ENCODE measurements around the gene HTR2A. TPM values are rescaled to one million over a fixed set of nuclear protein-coding genes. Genes with fewer than 3 reads are reported as not detected.

The HTR2A gene
- total and polyA plus RNA-seq, 4 donors: 7.1 to 23.5 (median 18.5) TPM

- Histone ChIP-seq H3K27me3 (ENCODE audit: control insufficient read depth, insufficient read depth, low read length) (no peaks in the 10 kb centered on the region), H3K36me3 (ENCODE audit: control insufficient read depth, insufficient read depth, low read length) (no peaks in the 10 kb centered on the region), H3K9me3 (ENCODE audit: control insufficient read depth, insufficient read depth, low read length) (no peaks in the 10 kb centered on the region), H3K4me1 (ENCODE audit: control insufficient read depth, insufficient read depth, low read length) (no peaks in the 10 kb centered on the region), H3K4me3 (ENCODE audit: low read depth, low read length) (no peak overlapping the region), H3K27ac (ENCODE audit: low read depth, low read length) (no peak overlapping the region)
- DNase-seq (ENCODE audit: low read depth in 4 of 6, low spot score in 6 of 6): no peak
- WGBS (ENCODE audit: insufficient coverage): 80% methylated on average over 1 of the region's 3 CpGs
Observed at GRCh38 chr13:46884531-46884930, 12.3 kb downstream of the HTR2A start.

GRCh38 chr13:46881621-46882020, 15.2 kb downstream of the HTR2A start:
- WGBS (ENCODE audit: insufficient coverage): 92% methylated on average over 1 of the region's 2 CpGs
- H3K4me1 ChIP-seq (ENCODE audit: control insufficient read depth, insufficient read depth, low read length): no peaks in the 10 kb centered on the region
- H3K27me3 ChIP-seq (ENCODE audit: control insufficient read depth, insufficient read depth, low read length): no peaks in the 10 kb centered on the region
- H3K4me3 ChIP-seq (ENCODE audit: low read depth, low read length): no peak overlapping the region
- H3K36me3 ChIP-seq (ENCODE audit: control insufficient read depth, insufficient read depth, low read length): no peaks in the 10 kb centered on the region
- no peaks in the 10 kb centered on the region for H3K9me3 ChIP-seq (ENCODE audit: control insufficient read depth, insufficient read depth, low read length)
- peak in 1 of 6 donors; percentile 55 for DNase-seq (ENCODE audit: low read depth in 4 of 6, low spot score in 6 of 6)
- no peak overlapping the region for H3K27ac ChIP-seq (ENCODE audit: low read depth, low read length)

GRCh38 chr13:46874006-46874405, 22.8 kb downstream of the HTR2A start:
- 56% methylated on average over 3 of the region's 5 CpGs for WGBS (ENCODE audit: insufficient coverage)
- peak in 2 of 6 donors; percentile 73 to 89 for DNase-seq (ENCODE audit: low read depth in 4 of 6, low spot score in 6 of 6)
- Histone ChIP-seq H3K27ac (ENCODE audit: low read depth, low read length) (no peak overlapping the region), H3K4me1 (ENCODE audit: control insufficient read depth, insufficient read depth, low read length) (no peaks in the 10 kb centered on the region), H3K4me3 (ENCODE audit: low read depth, low read length) (no peak overlapping the region), H3K36me3 (ENCODE audit: control insufficient read depth, insufficient read depth, low read length) (no peaks in the 10 kb centered on the region), H3K27me3 (ENCODE audit: control insufficient read depth, insufficient read depth, low read length) (no peaks in the 10 kb centered on the region), H3K9me3 (ENCODE audit: control insufficient read depth, insufficient read depth, low read length) (no peaks in the 10 kb centered on the region)

- Histone ChIP-seq H3K36me3 (ENCODE audit: control insufficient read depth, insufficient read depth, low read length) (no peaks in the 10 kb centered on the region), H3K9me3 (ENCODE audit: control insufficient read depth, insufficient read depth, low read length) (no peaks in the 10 kb centered on the region), H3K27ac (ENCODE audit: low read depth, low read length) (no peak overlapping the region), H3K4me1 (ENCODE audit: control insufficient read depth, insufficient read depth, low read length) (no peaks in the 10 kb centered on the region), H3K27me3 (ENCODE audit: control insufficient read depth, insufficient read depth, low read length) (no peaks in the 10 kb centered on the region), H3K4me3 (ENCODE audit: low read depth, low read length) (no peak overlapping the region)
- WGBS (ENCODE audit: insufficient coverage): no CpG with 5 or more reads among the region's 2 CpGs
- no peak for DNase-seq (ENCODE audit: low read depth in 4 of 6, low spot score in 6 of 6)
Observed at GRCh38 chr13:46871557-46871956, 25.3 kb downstream of the HTR2A start.

- no peaks in the 10 kb centered on the region for H3K4me1 ChIP-seq (ENCODE audit: control insufficient read depth, insufficient read depth, low read length)
- DNase-seq (ENCODE audit: low read depth in 4 of 6, low spot score in 6 of 6): no peak
- no peaks in the 10 kb centered on the region for H3K36me3 ChIP-seq (ENCODE audit: control insufficient read depth, insufficient read depth, low read length)
- H3K9me3 ChIP-seq (ENCODE audit: control insufficient read depth, insufficient read depth, low read length): no peaks in the 10 kb centered on the region
- H3K27me3 ChIP-seq (ENCODE audit: control insufficient read depth, insufficient read depth, low read length): no peaks in the 10 kb centered on the region
- no peak overlapping the region for H3K27ac ChIP-seq (ENCODE audit: low read depth, low read length)
- WGBS (ENCODE audit: insufficient coverage): no CpG with 5 or more reads among the region's 2 CpGs
- H3K4me3 ChIP-seq (ENCODE audit: low read depth, low read length): no peak overlapping the region
Observed at GRCh38 chr13:46868091-46868490, 28.8 kb downstream of the HTR2A start.

GRCh38 chr13:46866150-46866549, 30.7 kb downstream of the HTR2A start:
- Histone ChIP-seq H3K4me3 (ENCODE audit: low read depth, low read length) (no peak overlapping the region), H3K9me3 (ENCODE audit: control insufficient read depth, insufficient read depth, low read length) (no peaks in the 10 kb centered on the region), H3K27ac (ENCODE audit: low read depth, low read length) (no peak overlapping the region), H3K4me1 (ENCODE audit: control insufficient read depth, insufficient read depth, low read length) (no peaks in the 10 kb centered on the region), H3K36me3 (ENCODE audit: control insufficient read depth, insufficient read depth, low read length) (no peaks in the 10 kb centered on the region), H3K27me3 (ENCODE audit: control insufficient read depth, insufficient read depth, low read length) (no peaks in the 10 kb centered on the region)
- DNase-seq (ENCODE audit: low read depth in 4 of 6, low spot score in 6 of 6): no peak
- WGBS (ENCODE audit: insufficient coverage): 49% methylated on average over 4 of the region's 4 CpGs

- no peaks in the 10 kb centered on the region for H3K4me1 ChIP-seq (ENCODE audit: control insufficient read depth, insufficient read depth, low read length)
- H3K36me3 ChIP-seq (ENCODE audit: control insufficient read depth, insufficient read depth, low read length): no peaks in the 10 kb centered on the region
- H3K9me3 ChIP-seq (ENCODE audit: control insufficient read depth, insufficient read depth, low read length): no peaks in the 10 kb centered on the region
- H3K27me3 ChIP-seq (ENCODE audit: control insufficient read depth, insufficient read depth, low read length): no peaks in the 10 kb centered on the region
- DNase-seq (ENCODE audit: low read depth in 4 of 6, low spot score in 6 of 6): no peak
- WGBS (ENCODE audit: insufficient coverage): 90% methylated on average over 2 of the region's 3 CpGs
- no peak overlapping the region for H3K27ac ChIP-seq (ENCODE audit: low read depth, low read length)
- H3K4me3 ChIP-seq (ENCODE audit: low read depth, low read length): no peak overlapping the region
Observed at GRCh38 chr13:46864941-46865340, 31.9 kb downstream of the HTR2A start.

GRCh38 chr13:46861959-46862358, 34.9 kb downstream of the HTR2A start:
- H3K9me3 ChIP-seq (ENCODE audit: control insufficient read depth, insufficient read depth, low read length): no peaks in the 10 kb centered on the region
- H3K27me3 ChIP-seq (ENCODE audit: control insufficient read depth, insufficient read depth, low read length): no peaks in the 10 kb centered on the region
- no peak for DNase-seq (ENCODE audit: low read depth in 4 of 6, low spot score in 6 of 6)
- no peak overlapping the region for H3K27ac ChIP-seq (ENCODE audit: low read depth, low read length)
- H3K4me3 ChIP-seq (ENCODE audit: low read depth, low read length): no peak overlapping the region
- WGBS (ENCODE audit: insufficient coverage): no CpG with 5 or more reads among the region's 1 CpG
- no peaks in the 10 kb centered on the region for H3K36me3 ChIP-seq (ENCODE audit: control insufficient read depth, insufficient read depth, low read length)
- H3K4me1 ChIP-seq (ENCODE audit: control insufficient read depth, insufficient read depth, low read length): no peaks in the 10 kb centered on the region

DNA sequence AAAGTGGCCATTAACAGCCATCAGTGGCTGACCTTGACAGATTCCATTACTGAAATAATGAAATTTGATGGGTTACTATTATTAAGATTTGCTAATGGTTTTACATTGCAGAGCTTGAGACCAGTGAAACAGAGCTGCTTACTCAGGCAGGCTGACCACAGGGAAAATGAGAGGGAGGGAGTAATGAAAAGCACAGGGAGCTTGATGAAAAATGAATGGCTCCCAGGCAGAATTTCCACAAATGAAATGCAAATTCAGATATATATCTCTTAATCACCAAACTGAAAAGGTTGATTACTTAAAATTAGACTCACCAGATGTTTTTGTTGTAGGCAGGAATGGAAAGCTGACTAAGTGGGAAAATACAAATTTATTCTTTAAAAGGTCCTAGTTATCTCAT, 36.1 kb downstream of the HTR2A start:
- H3K4me3 ChIP-seq (ENCODE audit: low read depth, low read length): no peak overlapping the region
- H3K36me3 ChIP-seq (ENCODE audit: control insufficient read depth, insufficient read depth, low read length): no peaks in the 10 kb centered on the region
- no peak overlapping the region for H3K27ac ChIP-seq (ENCODE audit: low read depth, low read length)
- no peaks in the 10 kb centered on the region for H3K4me1 ChIP-seq (ENCODE audit: control insufficient read depth, insufficient read depth, low read length)
- H3K27me3 ChIP-seq (ENCODE audit: control insufficient read depth, insufficient read depth, low read length): no peaks in the 10 kb centered on the region
- no peaks in the 10 kb centered on the region for H3K9me3 ChIP-seq (ENCODE audit: control insufficient read depth, insufficient read depth, low read length)
- peak in 1 of 6 donors; percentile 75 for DNase-seq (ENCODE audit: low read depth in 4 of 6, low spot score in 6 of 6)

GRCh38 chr13:46858776-46859175, 38.1 kb downstream of the HTR2A start:
- Histone ChIP-seq H3K36me3 (ENCODE audit: control insufficient read depth, insufficient read depth, low read length) (no peaks in the 10 kb centered on the region), H3K9me3 (ENCODE audit: control insufficient read depth, insufficient read depth, low read length) (no peaks in the 10 kb centered on the region), H3K4me1 (ENCODE audit: control insufficient read depth, insufficient read depth, low read length) (no peaks in the 10 kb centered on the region), H3K27me3 (ENCODE audit: control insufficient read depth, insufficient read depth, low read length) (no peaks in the 10 kb centered on the region), H3K4me3 (ENCODE audit: low read depth, low read length) (no peak overlapping the region), H3K27ac (ENCODE audit: low read depth, low read length) (no peak overlapping the region)
- 100% methylated on average over 1 of the region's 3 CpGs for WGBS (ENCODE audit: insufficient coverage)
- DNase-seq (ENCODE audit: low read depth in 4 of 6, low spot score in 6 of 6): no peak
